Measurements from ENCODE around the gene PRKAG2.

PRKAG2 gene

GRCh38 chr7:151840088-151840910 is 36.6 kb downstream of the PRKAG2 start:
- Histone ChIP-seq H3K27ac (ENCODE audit: low read depth, low read length, poor library complexity, severe bottlenecking) (no peak overlapping the region), H3K27me3 (ENCODE audit: insufficient read depth, low read length) (peaks cover 14% of the 10 kb centered on the region), H3K9ac (ENCODE audit: low read length) (no peak overlapping the region), H4K20me1 (ENCODE audit: insufficient read depth, low read length) (no peaks in the 10 kb centered on the region), H3K9me2 (ENCODE audit: low read depth, low read length) (no peaks in the 10 kb centered on the region), H2AFZ (ENCODE audit: low read length) (no peak overlapping the region), H3K4me1 (ENCODE audit: insufficient read depth, low read length, severe bottlenecking) (peaks cover 4% of the 10 kb centered on the region), H3K4me3 (ENCODE audit: low read depth, low read length, poor library complexity, severe bottlenecking) (no peak overlapping the region), H3K36me3 (ENCODE audit: insufficient read depth, low read length) (no peaks in the 10 kb centered on the region), H3K9me3 (ENCODE audit: low read length) (no peaks in the 10 kb centered on the region), H3F3A (ENCODE audit: insufficient read depth, low read length) (no peaks in the 10 kb centered on the region), H3K79me2 (ENCODE audit: insufficient read depth, low read length) (no peaks in the 10 kb centered on the region), H3K4me2 (ENCODE audit: low read length) (no peak overlapping the region)
- TF ChIP-seq CTCF (IDR thresholded peaks at IDR 0.05; ENCODE audit: low read length) (no peak), EZH2 (IDR thresholded peaks at IDR 0.05; ENCODE audit: borderline replicate concordance, low read length) (no peak)

- TF ChIP-seq CTCF (IDR thresholded peaks at IDR 0.05; ENCODE audit: low read length), result no peak
- no peak for TF ChIP-seq EZH2 (IDR thresholded peaks at IDR 0.05; ENCODE audit: borderline replicate concordance, low read length)
- Histone ChIP-seq H3K4me3 (ENCODE audit: low read depth, low read length, poor library complexity, severe bottlenecking) (peak overlapping the region; percentile 9), H3K4me1 (ENCODE audit: insufficient read depth, low read length, severe bottlenecking) (peaks cover 4% of the 10 kb centered on the region), H3K79me2 (ENCODE audit: insufficient read depth, low read length) (no peaks in the 10 kb centered on the region), H3F3A (ENCODE audit: insufficient read depth, low read length) (no peaks in the 10 kb centered on the region), H4K20me1 (ENCODE audit: insufficient read depth, low read length) (no peaks in the 10 kb centered on the region), H3K36me3 (ENCODE audit: insufficient read depth, low read length) (no peaks in the 10 kb centered on the region), H3K9me3 (ENCODE audit: low read length) (no peaks in the 10 kb centered on the region), H3K27me3 (ENCODE audit: insufficient read depth, low read length) (peaks cover 9% of the 10 kb centered on the region), H3K4me2 (ENCODE audit: low read length) (peak overlapping the region; percentile 50; the same call in 1 of the 2 replicates), H3K27ac (ENCODE audit: low read depth, low read length, poor library complexity, severe bottlenecking) (no peak overlapping the region), H3K9ac (ENCODE audit: low read length) (no peak overlapping the region), H3K9me2 (ENCODE audit: low read depth, low read length) (no peaks in the 10 kb centered on the region), H2AFZ (ENCODE audit: low read length) (no peak overlapping the region)
Observed at GRCh38 chr7:151839451-151839921, 37.4 kb downstream of the PRKAG2 start.

- Histone ChIP-seq H3K9me2 (ENCODE audit: low read depth, low read length) (no peaks in the 10 kb centered on the region), H3K9ac (ENCODE audit: low read length) (no peak overlapping the region), H3K27me3 (ENCODE audit: insufficient read depth, low read length) (peaks cover 4% of the 10 kb centered on the region; the same call in 1 of the 2 replicates), H2AFZ (ENCODE audit: low read length) (no peak overlapping the region), H3K79me2 (ENCODE audit: insufficient read depth, low read length) (no peaks in the 10 kb centered on the region), H3K9me3 (ENCODE audit: low read length) (no peaks in the 10 kb centered on the region), H4K20me1 (ENCODE audit: insufficient read depth, low read length) (no peaks in the 10 kb centered on the region), H3K36me3 (ENCODE audit: insufficient read depth, low read length) (no peaks in the 10 kb centered on the region), H3K4me3 (ENCODE audit: low read depth, low read length, poor library complexity, severe bottlenecking) (peak overlapping the region; percentile 9), H3K27ac (ENCODE audit: low read depth, low read length, poor library complexity, severe bottlenecking) (no peak overlapping the region), H3K4me1 (ENCODE audit: insufficient read depth, low read length, severe bottlenecking) (peaks cover 4% of the 10 kb centered on the region), H3K4me2 (ENCODE audit: low read length) (peak overlapping the region; percentile 50; the same call in 1 of the 2 replicates), H3F3A (ENCODE audit: insufficient read depth, low read length) (no peaks in the 10 kb centered on the region)
- no peak for TF ChIP-seq EZH2 (IDR thresholded peaks at IDR 0.05; ENCODE audit: borderline replicate concordance, low read length)
- no peak for TF ChIP-seq CTCF (IDR thresholded peaks at IDR 0.05; ENCODE audit: low read length)
Observed at GRCh38 chr7:151838861-151839381, 38.0 kb downstream of the PRKAG2 start.

All from OCI-LY1 (cell line).